IMR-90 (cell line): ENCODE data around the gene COL23A1. TPM values are rescaled to one million over a fixed set of nuclear protein-coding genes. Genes with fewer than 3 reads are reported as not detected.
"Not testable (repeated sequence)": the region's sequence is repeated elsewhere in the genome, so short reads cannot be mapped to it uniquely, and the experiment has no call there.

ENCODE experiments used
- ATAC-seq: fragments of 200-7000 bp; cut with Tn5 transposase; 2 replicates; pipeline ENCODE4 v1.9.1; 2020; ENCODE audit warnings: low read depth, mild to moderate bottlenecking, moderate library complexity
- BruUV-seq: library from RNA; stranded (reverse); fragments of 400-500 nt; replicated peaks from 2 replicates; lab custom pipeline; 2021; lab: Mats Ljungman, UMichigan
- CTCF ChIA-PET: fragments of 300-600 bp; formaldehyde crosslinking; extraction: SDS; loops from one replicate; lab custom pipeline; 2021; ENCODE audit warnings: antibody characterized with exemption; lab: Yijun Ruan, JAX
- POLR2A ChIA-PET: fragments of 300-600 bp; sonication (Branson Sonifier 250); formaldehyde crosslinking; loops from one replicate; lab custom pipeline; 2022; ENCODE audit warnings: antibody characterized with exemption; ENCODE audit not compliant: unreplicated experiment; lab: Charles Lee
- DNase-seq: peaks from one replicate; pipeline ENCODE4 v3.0.0; 2013
- H2AFZ ChIP-seq: replicated peaks from 2 replicates; pipeline ENCODE3; 2013; ENCODE audit warnings: low read length, mild to moderate bottlenecking; ENCODE audit not compliant: poor library complexity
- H2AK5ac ChIP-seq: 2 replicates; pipeline ENCODE4 v1.6.1; 2013; ENCODE audit warnings: low read depth, low read length, inconsistent platforms
- H2AK9ac ChIP-seq: replicated peaks from 2 replicates; pipeline ENCODE3; 2013; ENCODE audit warnings: mild to moderate bottlenecking, low read depth, low read length, moderate library complexity; ENCODE audit not compliant: poor library complexity
- H2BK120ac ChIP-seq: 2 replicates; pipeline ENCODE4 v1.6.1; 2013; ENCODE audit warnings: low read depth, low read length, inconsistent platforms
- H2BK15ac ChIP-seq: 3 replicates; pipeline ENCODE4 v1.6.1; 2013; ENCODE audit warnings: low read depth, low read length, inconsistent platforms
- H2BK20ac ChIP-seq: 2 replicates; pipeline ENCODE4 v1.6.1; 2013; ENCODE audit warnings: low read depth, mild to moderate bottlenecking, inconsistent platforms, low read length, moderate library complexity
- H2BK5ac ChIP-seq: 2 replicates; pipeline ENCODE4 v1.6.1; 2013; ENCODE audit warnings: mild to moderate bottlenecking, low read depth, low read length, inconsistent platforms; ENCODE audit not compliant: poor library complexity, severe bottlenecking
- H3K14ac ChIP-seq: replicated peaks from 2 replicates; pipeline ENCODE4 v1.6.1; 2013; ENCODE audit warnings: low read depth, low read length, inconsistent platforms
- H3K18ac ChIP-seq: 2 replicates; pipeline ENCODE4 v1.6.1; 2013; ENCODE audit warnings: low read depth, low read length, control low read depth
- H3K23ac ChIP-seq: 2 replicates; pipeline ENCODE4 v1.6.1; 2013; ENCODE audit warnings: low read depth, low read length, inconsistent platforms
- H3K27ac ChIP-seq: 2 replicates; pipeline ENCODE4 v1.5.1; 2013; ENCODE audit warnings: mild to moderate bottlenecking, control low read depth, low read length; ENCODE audit not compliant: insufficient read depth
- H3K27me3 ChIP-seq: 2 replicates; pipeline ENCODE4 v1.6.1; 2013; ENCODE audit warnings: low read length; ENCODE audit not compliant: control insufficient read depth, insufficient read depth
- H3K36me3 ChIP-seq: 2 replicates; pipeline ENCODE4 v1.6.1; 2013; ENCODE audit warnings: low read length, mixed read lengths; ENCODE audit not compliant: control insufficient read depth, insufficient read depth
- H3K4ac ChIP-seq: 2 replicates; pipeline ENCODE4 v1.6.1; 2013; ENCODE audit warnings: low read depth, low read length, inconsistent platforms
- H3K4me1 ChIP-seq: 2 replicates; pipeline ENCODE4 v1.6.1; 2013; ENCODE audit warnings: low read length, mixed read lengths; ENCODE audit not compliant: control insufficient read depth, insufficient read depth
- H3K4me2 ChIP-seq: 2 replicates; pipeline ENCODE4 v1.6.1; 2013; ENCODE audit warnings: low read depth, mild to moderate bottlenecking, control low read depth, low read length, moderate library complexity
- H3K4me3 ChIP-seq: 2 replicates; pipeline ENCODE4 v1.5.1; 2013; ENCODE audit warnings: low read depth, mild to moderate bottlenecking, control low read depth, low read length, moderate library complexity; ENCODE audit not compliant: insufficient read depth
- H3K56ac ChIP-seq: 2 replicates; pipeline ENCODE4 v1.6.1; 2013; ENCODE audit warnings: low read length, inconsistent platforms; ENCODE audit not compliant: insufficient read depth; ENCODE audit errors: extremely low read depth
- H3K79me1 ChIP-seq, 2 experiments: 2 replicates each; pipeline ENCODE4 v1.6.1; 2013; ENCODE audit warnings: low read length in 2 of 2, inconsistent platforms in 1 of 2, low read depth in 1 of 2
- H3K9ac ChIP-seq: 2 replicates; pipeline ENCODE4 v1.6.1; 2013; ENCODE audit warnings: low read depth, low read length, control low read depth
- H3K9me1 ChIP-seq: 2 replicates; pipeline ENCODE4 v1.6.1; 2013; ENCODE audit warnings: low read length, inconsistent platforms; ENCODE audit not compliant: insufficient read depth
- H3K9me3 ChIP-seq: 2 replicates; pipeline ENCODE4 v1.6.1; 2013; ENCODE audit warnings: low read length; ENCODE audit not compliant: control insufficient read depth, insufficient read depth
- H4K20me1 ChIP-seq: 2 replicates; pipeline ENCODE4 v1.6.1; 2013; ENCODE audit warnings: low read length, inconsistent platforms; ENCODE audit not compliant: insufficient read depth
- H4K5ac ChIP-seq: 2 replicates; pipeline ENCODE4 v1.6.1; 2013; ENCODE audit warnings: mild to moderate bottlenecking, low read depth, low read length, control low read depth
- H4K8ac ChIP-seq, 2 experiments: 2 replicates each; pipeline ENCODE4 v1.6.1; 2013; ENCODE audit warnings: low read depth in 2 of 2, low read length in 2 of 2, control low read depth in 1 of 2, inconsistent platforms in 1 of 2
- H4K91ac ChIP-seq: 2 replicates; pipeline ENCODE4 v1.6.1; 2013; ENCODE audit warnings: low read depth, low read length, inconsistent platforms; ENCODE audit not compliant: insufficient read depth
- WGBS, 2 experiments: methylation state at CpG; one replicate each; pipeline versions ENCODE4 v1.1.5 to v1.1.7; 2013; ENCODE audit warnings: missing lambda C conversion rate in 2 of 2; ENCODE audit not compliant: insufficient read length in 1 of 2; ENCODE audit errors: extremely low coverage in 2 of 2; 5-methylcytosine and 5-hydroxymethylcytosine counted together
- dilution Hi-C: fragments of 300-500 bp; cut with HindIII; formaldehyde crosslinking; loops from one replicate; pipeline ENCODE4 v1.14.3; 2018; ENCODE audit warnings: low sequenced_read_pairs; ENCODE audit not compliant: unreplicated experiment
- in situ Hi-C: fragments of 300-500 bp; cut with MboI; formaldehyde crosslinking; loops from 3 replicates; pipeline ENCODE4 v1.14.3; 2019; ENCODE audit warnings: low sequenced_read_pairs, inconsistent platforms, mixed read lengths
- intact Hi-C: fragments of 100-400 bp; cut with micrococcal nuclease; formaldehyde crosslinking; loops from 2 replicates; pipeline ENCODE4 v1.10.0; 2022
- polyA plus RNA-seq, 3 experiments: library from polyadenylated mRNA; depleted of rRNA; stranded (reverse); fragments of >200 nt; gene quantifications; 2 replicates each; pipeline ENCODE4 v1.2.3, GENCODE V29; 2012; ENCODE audit warnings: low replicate concordance in 1 of 3
- total RNA-seq: library from RNA; depleted of rRNA; stranded (reverse); fragments of >200 nt; gene quantifications from 2 replicates; pipeline ENCODE4 v1.2.3, GENCODE V29; 2012

Gene COL23A1
- total and polyA plus RNA-seq, 2 of the 4 experiments (the other 2 are of a cell fraction): not detected

DNA sequence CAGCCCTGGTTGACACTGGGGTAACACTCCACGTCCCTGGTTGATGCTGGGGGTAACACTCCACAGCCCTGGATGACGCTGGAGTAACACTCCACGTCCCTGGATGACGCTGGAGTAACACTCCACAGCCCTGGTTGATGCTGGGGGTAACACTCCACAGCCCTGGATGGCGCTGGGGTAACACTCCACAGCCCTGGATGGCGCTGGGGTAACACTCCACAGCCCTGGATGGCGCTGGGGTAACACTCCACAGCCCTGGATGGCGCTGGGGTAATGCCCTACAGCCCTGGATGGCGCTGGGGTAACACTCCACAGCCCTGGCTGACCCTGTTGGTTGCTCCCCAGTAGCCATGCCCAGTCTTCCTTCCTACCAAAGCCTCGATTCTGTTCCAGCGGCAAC is 4.8 kb downstream of the COL23A1 start:
- BruUV-seq, H2AK5ac ChIP-seq, CTCF ChIA-PET, H2BK120ac ChIP-seq, H3K18ac ChIP-seq, H4K8ac ChIP-seq, H3K4me1 ChIP-seq, intact Hi-C loops, H3K14ac ChIP-seq, H3K79me1 ChIP-seq, H3K27ac ChIP-seq, H2BK15ac ChIP-seq, H4K5ac ChIP-seq, H3K56ac ChIP-seq, H3K23ac ChIP-seq, dilution Hi-C loops, H4K20me1 ChIP-seq, H2BK20ac ChIP-seq, H3K4me3 ChIP-seq, H3K9me3 ChIP-seq, H3K4me2 ChIP-seq, H3K9me1 ChIP-seq, H3K36me3 ChIP-seq, POLR2A ChIA-PET, H3K9ac ChIP-seq, in situ Hi-C loops, H4K91ac ChIP-seq, H3K4ac ChIP-seq, H2BK5ac ChIP-seq: not testable (repeated sequence)
- Histone ChIP-seq H2AFZ (peak overlapping the region; percentile 8), H3K27me3 (peaks cover 28% of the 10 kb centered on the region), H2AK9ac (peak overlapping the region; percentile 2)
- DNase-seq: peak; percentile 40
- ATAC-seq: peak; percentile 30; the same call in 1 of the 2 replicates
- 75% methylated on average over 7 of the region's 11 CpGs; no CpG with 5 or more reads in 1 of the 2 experiments for WGBS, 2 experiments
